ENCODE data around the gene TNS3.

- TF ChIP-seq EZH2 (IDR thresholded peaks at IDR 0.05; ENCODE audit: low read depth): no peak
- TF ChIP-seq, protein P1, sequence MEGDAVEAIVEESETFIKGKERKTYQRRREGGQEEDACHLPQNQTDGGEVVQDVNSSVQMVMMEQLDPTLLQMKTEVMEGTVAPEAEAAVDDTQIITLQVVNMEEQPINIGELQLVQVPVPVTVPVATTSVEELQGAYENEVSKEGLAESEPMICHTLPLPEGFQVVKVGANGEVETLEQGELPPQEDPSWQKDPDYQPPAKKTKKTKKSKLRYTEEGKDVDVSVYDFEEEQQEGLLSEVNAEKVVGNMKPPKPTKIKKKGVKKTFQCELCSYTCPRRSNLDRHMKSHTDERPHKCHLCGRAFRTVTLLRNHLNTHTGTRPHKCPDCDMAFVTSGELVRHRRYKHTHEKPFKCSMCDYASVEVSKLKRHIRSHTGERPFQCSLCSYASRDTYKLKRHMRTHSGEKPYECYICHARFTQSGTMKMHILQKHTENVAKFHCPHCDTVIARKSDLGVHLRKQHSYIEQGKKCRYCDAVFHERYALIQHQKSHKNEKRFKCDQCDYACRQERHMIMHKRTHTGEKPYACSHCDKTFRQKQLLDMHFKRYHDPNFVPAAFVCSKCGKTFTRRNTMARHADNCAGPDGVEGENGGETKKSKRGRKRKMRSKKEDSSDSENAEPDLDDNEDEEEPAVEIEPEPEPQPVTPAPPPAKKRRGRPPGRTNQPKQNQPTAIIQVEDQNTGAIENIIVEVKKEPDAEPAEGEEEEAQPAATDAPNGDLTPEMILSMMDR (conservative IDR thresholded peaks at IDR 0.05): no peak
These were observed 56.8 kb downstream of the TNS3 start for GRCh38 chr7:47525066-47525623.
